ENCODE data around the gene SEMA6C. TPM values are rescaled to one million over a fixed set of nuclear protein-coding genes. Genes with fewer than 3 reads are reported as not detected.

SEMA6C gene
- total RNA-seq, 1 experiment from 2014 or later, result 2.8 TPM

DNA sequence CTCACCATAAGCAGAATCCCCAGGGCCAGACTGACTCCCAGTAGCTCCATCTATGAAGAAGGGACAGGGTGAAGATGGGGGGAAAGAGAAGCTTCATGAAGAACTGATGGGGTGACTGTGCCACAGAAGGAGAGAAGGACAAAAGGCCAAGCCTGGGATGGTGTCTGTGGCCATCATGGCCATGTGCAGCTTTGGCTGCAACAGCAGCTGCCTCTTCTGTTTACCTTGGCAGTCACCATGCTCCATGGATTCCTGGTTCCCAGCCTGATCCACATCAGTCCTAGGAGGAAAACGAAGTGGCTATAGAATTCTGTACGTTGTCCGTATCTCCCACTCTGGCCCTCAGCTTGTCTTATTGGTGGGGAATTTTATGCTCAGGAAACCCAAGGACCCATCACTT, 12.0 kb downstream of the SEMA6C start:
- Mint-ChIP-seq H3K4me3 (ENCODE audit: unreplicated experiment) (no peak overlapping the region), H3K9me3 (ENCODE audit: unreplicated experiment) (no peaks in the 10 kb centered on the region)
- CTCF ChIA-PET, result interaction anchor here (0.5 kb wide), 1 partner anchor 516 kb away, joined by 6 read pairs; no protein-coding TSS in a partner anchor

DNA sequence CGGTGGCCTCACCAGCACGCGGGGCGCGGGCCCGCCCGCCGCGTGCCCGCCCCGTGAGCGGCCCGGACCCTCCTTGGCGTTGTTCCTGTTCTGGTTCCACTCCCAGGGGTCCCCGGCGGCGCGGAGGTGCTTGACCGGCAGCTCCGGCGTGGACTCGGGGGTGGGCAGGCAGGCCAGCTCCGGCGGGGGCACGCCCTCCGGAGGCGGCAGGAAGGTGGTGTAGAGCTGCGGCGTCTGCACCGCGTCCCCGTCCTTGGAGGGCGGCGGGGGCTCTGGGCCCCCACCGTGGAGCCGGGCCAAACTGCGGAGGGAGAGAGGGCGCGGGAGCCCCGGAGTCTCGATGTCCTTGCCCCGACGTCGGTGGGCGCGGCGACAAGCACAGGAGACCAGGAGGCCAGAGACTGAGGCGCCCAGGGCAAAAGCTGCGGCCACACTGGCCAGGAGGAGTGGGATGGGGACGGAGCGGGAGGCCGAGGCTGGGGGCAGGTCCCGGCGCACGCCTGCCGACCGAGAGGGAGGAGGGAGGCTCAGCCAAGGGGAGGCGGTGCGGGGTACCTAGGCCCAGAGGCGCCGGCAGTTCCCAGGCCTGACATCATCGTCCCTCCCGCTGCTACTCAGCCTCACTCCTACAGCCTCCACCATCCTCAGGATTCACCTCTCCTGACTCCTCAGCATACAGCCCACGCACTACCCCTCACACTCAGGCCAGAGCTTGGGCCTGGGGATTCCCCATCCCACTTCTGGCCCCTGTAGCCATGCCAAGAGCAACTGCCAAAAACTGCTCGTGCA, 13.2 kb downstream of the SEMA6C start:
- TF ChIP-seq, protein P1, sequence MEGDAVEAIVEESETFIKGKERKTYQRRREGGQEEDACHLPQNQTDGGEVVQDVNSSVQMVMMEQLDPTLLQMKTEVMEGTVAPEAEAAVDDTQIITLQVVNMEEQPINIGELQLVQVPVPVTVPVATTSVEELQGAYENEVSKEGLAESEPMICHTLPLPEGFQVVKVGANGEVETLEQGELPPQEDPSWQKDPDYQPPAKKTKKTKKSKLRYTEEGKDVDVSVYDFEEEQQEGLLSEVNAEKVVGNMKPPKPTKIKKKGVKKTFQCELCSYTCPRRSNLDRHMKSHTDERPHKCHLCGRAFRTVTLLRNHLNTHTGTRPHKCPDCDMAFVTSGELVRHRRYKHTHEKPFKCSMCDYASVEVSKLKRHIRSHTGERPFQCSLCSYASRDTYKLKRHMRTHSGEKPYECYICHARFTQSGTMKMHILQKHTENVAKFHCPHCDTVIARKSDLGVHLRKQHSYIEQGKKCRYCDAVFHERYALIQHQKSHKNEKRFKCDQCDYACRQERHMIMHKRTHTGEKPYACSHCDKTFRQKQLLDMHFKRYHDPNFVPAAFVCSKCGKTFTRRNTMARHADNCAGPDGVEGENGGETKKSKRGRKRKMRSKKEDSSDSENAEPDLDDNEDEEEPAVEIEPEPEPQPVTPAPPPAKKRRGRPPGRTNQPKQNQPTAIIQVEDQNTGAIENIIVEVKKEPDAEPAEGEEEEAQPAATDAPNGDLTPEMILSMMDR (IDR thresholded peaks at IDR 0.05; ENCODE audit: insufficient read depth in 1 of 2, low read depth in 1 of 2, low read length in 1 of 2, severe bottlenecking in 1 of 2, unreplicated experiment in 1 of 2), result no peak
- H3K27me3 ChIP-seq (replicated peaks; ENCODE audit: control insufficient read depth, insufficient read depth, low read length), result no peaks in the 10 kb centered on the region
- Mint-ChIP-seq H3K27me3 (ENCODE audit: insufficient read depth, unreplicated experiment) (no peaks in the 10 kb centered on the region), H3K4me1 (ENCODE audit: low read depth, unreplicated experiment) (no peaks in the 10 kb centered on the region), H3K4me3 (ENCODE audit: unreplicated experiment) (peak overlapping the region; percentile 56), H3K27ac (ENCODE audit: unreplicated experiment) (no peak overlapping the region), H3K36me3 (ENCODE audit: insufficient read depth, unreplicated experiment) (peaks cover 7% of the 10 kb centered on the region), H3K9me3 (ENCODE audit: unreplicated experiment) (no peaks in the 10 kb centered on the region)
- no peaks in the 10 kb centered on the region for H3K9me3 ChIP-seq
- no TSS peak for BruUV-seq (replicated peaks)
- DNase-seq, result no peak
- ChIA-PET POLR2A (no interaction called here), CTCF (no interaction called here)
- no peaks in the 10 kb centered on the region for H3K36me3 ChIP-seq (ENCODE audit: control insufficient read depth, insufficient read depth, low read length)
- no peak overlapping the region for H3K4me3 ChIP-seq (ENCODE audit: low read depth, low read length)
- intact Hi-C loops (cut with micrococcal nuclease; ENCODE audit: unreplicated experiment), result no loop called here
- H3K4me1 ChIP-seq, result peaks cover 5% of the 10 kb centered on the region; the same call in 1 of the 2 replicates

More for the DNA sequence above, 12.0 kb downstream of the SEMA6C start:
- Histone ChIP-seq H3K9me3 (no peaks in the 10 kb centered on the region), H3K27me3 (replicated peaks; ENCODE audit: control insufficient read depth, insufficient read depth, low read length) (no peaks in the 10 kb centered on the region), H3K4me3 (ENCODE audit: low read depth, low read length) (no peak overlapping the region), H3K4me1 (peaks cover 5% of the 10 kb centered on the region; the same call in 1 of the 2 replicates), H3K36me3 (ENCODE audit: control insufficient read depth, insufficient read depth, low read length) (no peaks in the 10 kb centered on the region)
- no peaks in the 10 kb centered on the region for H3K4me1 Mint-ChIP-seq (ENCODE audit: low read depth, unreplicated experiment)
- intact Hi-C loops (cut with micrococcal nuclease; ENCODE audit: unreplicated experiment), result no loop called here
- peaks cover 7% of the 10 kb centered on the region for H3K36me3 Mint-ChIP-seq (ENCODE audit: insufficient read depth, unreplicated experiment)
- no peaks in the 10 kb centered on the region for H3K27me3 Mint-ChIP-seq (ENCODE audit: insufficient read depth, unreplicated experiment)
- TF ChIP-seq, protein P1 (IDR thresholded peaks at IDR 0.05; ENCODE audit: insufficient read depth in 1 of 2, low read depth in 1 of 2, low read length in 1 of 2, severe bottlenecking in 1 of 2, unreplicated experiment in 1 of 2), result no peak
- BruUV-seq (replicated peaks), result no TSS peak
- no peak overlapping the region for H3K27ac Mint-ChIP-seq (ENCODE audit: unreplicated experiment)
- DNase-seq, result no peak
- POLR2A ChIA-PET, result no interaction called here

DNA sequence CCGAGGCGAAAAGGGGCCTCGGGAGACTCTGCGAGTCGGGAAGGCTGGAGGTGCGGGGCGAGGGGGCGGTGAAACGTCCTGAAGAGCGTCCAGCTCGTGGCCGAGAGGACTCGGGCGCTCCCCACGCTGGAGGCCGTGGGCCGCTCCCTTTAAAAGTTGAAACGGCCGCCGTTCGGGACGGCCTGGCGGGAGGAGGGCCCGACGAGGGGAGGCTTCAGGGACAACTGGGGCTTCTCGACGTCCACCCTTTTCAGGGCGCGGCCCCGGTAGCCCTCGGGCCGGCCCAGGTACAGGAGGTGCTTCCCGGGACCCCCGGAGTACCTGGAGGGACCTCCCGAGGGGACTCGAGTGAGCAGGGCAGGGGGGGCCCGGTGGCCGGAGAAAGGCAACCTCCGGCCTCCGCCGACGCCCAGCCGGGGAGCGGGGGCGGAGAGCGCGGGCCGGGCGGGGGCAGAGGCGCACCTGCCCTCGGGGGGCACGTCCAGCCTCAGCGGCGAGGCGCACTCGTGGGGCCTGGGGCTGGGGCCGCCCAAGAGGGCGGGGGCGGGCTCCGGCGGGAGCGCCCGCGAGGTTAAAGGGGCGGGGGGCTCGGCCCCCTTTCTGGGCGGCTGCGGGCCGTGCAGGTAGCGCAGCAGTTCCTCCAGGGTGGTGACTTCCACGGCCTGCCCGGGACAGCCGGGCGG, 14.0 kb downstream of the SEMA6C start:
- Mint-ChIP-seq H3K27me3 (ENCODE audit: insufficient read depth, unreplicated experiment) (no peaks in the 10 kb centered on the region), H3K27ac (ENCODE audit: unreplicated experiment) (peak overlapping the region; percentile 73), H3K36me3 (ENCODE audit: insufficient read depth, unreplicated experiment) (peaks cover 7% of the 10 kb centered on the region), H3K4me3 (ENCODE audit: unreplicated experiment) (no peak overlapping the region), H3K9me3 (ENCODE audit: unreplicated experiment) (no peaks in the 10 kb centered on the region), H3K4me1 (ENCODE audit: low read depth, unreplicated experiment) (no peaks in the 10 kb centered on the region)
- CTCF ChIA-PET, result interaction anchor here (1.2 kb wide), 1 partner anchor 9 kb away, joined by 4 read pairs; no protein-coding TSS in a partner anchor
- Histone ChIP-seq H3K4me3 (ENCODE audit: low read depth, low read length) (no peak overlapping the region), H3K36me3 (ENCODE audit: control insufficient read depth, insufficient read depth, low read length) (no peaks in the 10 kb centered on the region), H3K9me3 (no peaks in the 10 kb centered on the region), H3K4me1 (peaks cover 5% of the 10 kb centered on the region; the same call in 1 of the 2 replicates), H3K27me3 (replicated peaks; ENCODE audit: control insufficient read depth, insufficient read depth, low read length) (no peaks in the 10 kb centered on the region)
- intact Hi-C loops (cut with micrococcal nuclease; ENCODE audit: unreplicated experiment), result no loop called here
- no peak for DNase-seq
- TF ChIP-seq, protein P1 (IDR thresholded peaks at IDR 0.05; ENCODE audit: insufficient read depth in 1 of 2, low read depth in 1 of 2, low read length in 1 of 2, severe bottlenecking in 1 of 2, unreplicated experiment in 1 of 2), result no peak
- BruUV-seq (replicated peaks), result no TSS peak
- POLR2A ChIA-PET, result no interaction called here
